ENCODE measurements around the gene FBXL17. TPM values are rescaled to one million over a fixed set of nuclear protein-coding genes. Genes with fewer than 3 reads are reported as not detected.

The FBXL17 gene
- total RNA-seq, 1 donor from 2014 or later = 34.1 TPM

- DNase-seq = no peak
These were observed 572.5 kb downstream of the FBXL17 start for GRCh38 chr5:107809201-107810034.

Small RNA genes within 50 kb of the gene (small RNA-seq; reads per million reads assigned to genes)
- gene RN7SKP122 (ENCODE audit: low replicate concordance) = not detected

Data from tongue (tissue), 3 donors.